NCI-H2196 treated with DMSO at 0.1 percent for 48 hours (cell line): ENCODE results near the gene SYT10.
"Not testable (repeated sequence)": the region's sequence is repeated elsewhere in the genome, so short reads cannot be mapped to it uniquely, and the experiment has no call there.

Source experiments
- DNase-seq: peaks from one replicate; lab custom pipeline; 2025; ENCODE audit not compliant: unreplicated experiment; lab: John Stamatoyannopoulos, UW

SYT10 gene

DNA sequence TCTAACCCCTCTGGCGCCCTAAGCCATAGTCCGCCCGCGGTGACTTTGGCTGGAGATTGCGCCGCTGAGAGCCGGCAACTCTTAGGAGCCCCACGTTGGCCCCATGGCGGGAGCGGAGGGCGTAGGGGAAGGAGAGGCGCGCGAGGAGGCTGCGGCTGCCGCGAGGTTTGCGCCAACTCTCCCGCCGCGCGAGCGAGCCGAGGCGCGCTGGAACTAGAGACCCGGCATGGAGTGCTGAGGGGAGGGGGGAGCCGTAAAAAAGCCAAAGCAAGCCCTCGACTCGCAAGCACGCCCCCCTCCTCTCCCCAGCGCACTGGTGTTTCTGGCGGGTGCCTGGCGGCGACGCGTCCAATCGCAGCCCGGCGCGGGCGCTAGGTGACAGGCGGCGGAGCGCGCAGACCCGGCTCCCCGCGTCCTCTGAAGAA is at the start of gene SYT10:
Gene SYT10, minus strand, starts transcription at position 233 of the 425 bp plus-strand sequence. CDS start 297 bp downstream, outside the sequence.
- no peak for DNase-seq

DNA sequence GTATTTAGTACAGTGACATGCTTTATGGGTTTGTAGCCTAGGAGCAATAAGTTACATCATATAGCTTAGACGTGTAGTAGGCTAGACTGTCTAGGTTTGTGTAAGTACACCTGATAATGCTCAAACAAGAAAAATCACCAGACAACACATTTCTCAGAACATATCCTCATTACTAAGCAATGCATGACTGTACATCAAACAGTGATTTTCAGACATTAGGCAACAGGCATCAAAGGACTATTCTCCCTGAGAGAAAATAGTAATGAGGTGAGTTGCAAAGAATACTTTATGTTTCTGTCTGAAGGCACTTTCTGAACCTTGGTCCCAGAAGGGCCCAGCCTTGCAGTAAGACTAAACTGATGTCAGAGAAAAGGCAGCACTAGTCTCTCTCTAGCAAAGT is 48.4 kb upstream of the SYT10 start:
- DNase-seq, result no peak

DNA sequence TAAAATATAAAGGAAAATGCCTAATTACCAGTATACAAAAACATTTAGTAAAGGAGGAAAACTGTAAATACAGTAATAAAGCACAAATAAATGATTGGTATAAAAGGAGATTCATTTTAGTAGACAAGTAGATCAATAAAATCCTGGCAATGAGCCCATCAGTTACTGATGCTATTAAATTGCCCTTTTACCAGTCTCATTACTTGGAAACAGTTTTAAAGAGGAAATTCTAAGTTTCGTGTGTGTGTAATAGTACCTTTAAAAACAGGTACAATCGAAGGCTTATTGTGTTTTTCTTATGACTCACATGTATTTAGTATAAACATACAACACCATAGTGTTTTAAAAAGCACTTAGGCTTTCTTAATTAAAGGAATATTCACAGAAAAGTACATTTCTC is 46.4 kb upstream of the SYT10 start:
- DNase-seq, result no peak

- no peak for DNase-seq
These were observed 44.5 kb upstream of the SYT10 start for GRCh38 chr12:33484161-33484560.

DNA sequence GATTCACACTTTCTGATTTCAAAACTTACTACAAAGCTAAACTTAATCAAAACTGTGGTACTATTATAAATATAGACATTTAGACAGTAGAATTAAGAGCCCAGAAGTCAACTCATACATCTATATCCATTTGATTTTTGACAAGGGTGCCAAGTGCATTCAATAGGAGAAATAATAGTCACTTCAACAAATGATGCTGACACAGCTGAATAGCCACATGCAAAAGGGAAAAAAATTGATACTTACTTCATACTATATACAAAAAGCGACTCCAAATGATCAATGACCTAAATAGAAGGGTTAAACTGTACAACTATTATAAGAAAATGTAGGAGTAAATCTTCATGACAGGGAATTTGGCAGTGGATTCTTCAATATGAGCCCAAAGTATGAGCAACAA is 40.7 kb upstream of the SYT10 start:
- DNase-seq, result no peak

- DNase-seq, result no peak
These were observed 36.4 kb upstream of the SYT10 start for GRCh38 chr12:33476058-33476457.

DNA sequence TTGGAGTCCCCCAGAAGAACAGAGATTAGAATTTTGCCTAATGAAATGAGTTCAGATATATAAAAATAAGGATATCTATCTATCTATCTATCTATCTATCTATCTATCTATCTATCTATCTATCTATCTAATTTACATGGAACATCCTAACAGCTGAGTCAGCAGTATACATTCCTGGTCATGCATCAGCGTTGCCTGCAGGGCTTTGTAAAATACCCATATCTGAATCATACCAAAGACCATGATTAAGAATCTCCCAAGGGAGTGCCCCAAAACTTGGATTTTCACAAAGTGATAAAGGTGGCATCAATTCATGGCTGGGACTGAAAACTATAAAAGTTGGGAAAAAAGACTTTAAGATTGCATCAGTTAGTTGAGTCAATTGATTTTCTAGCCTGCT is 32.7 kb upstream of the SYT10 start:
- DNase-seq, result no peak

DNA sequence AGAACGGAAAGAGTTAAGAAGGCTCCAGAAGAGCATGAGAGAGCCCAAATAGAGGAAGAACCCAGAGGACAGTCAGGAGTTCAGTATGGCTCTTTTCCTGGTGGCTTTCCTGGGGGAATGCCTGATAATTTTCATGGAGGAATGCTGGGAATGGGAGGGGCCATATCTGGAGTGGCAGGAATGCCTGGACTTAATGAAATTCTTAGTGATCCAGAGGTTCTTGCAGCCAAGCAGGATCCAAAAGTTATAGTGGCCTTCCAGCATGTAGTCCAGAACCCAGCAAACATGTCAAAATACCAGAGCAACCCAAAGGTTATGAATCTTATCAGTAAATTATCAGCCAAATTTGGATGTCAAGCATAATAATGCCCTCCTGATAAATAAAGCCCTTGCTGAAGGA is 15.5 kb upstream of the SYT10 start:
- no peak for DNase-seq

DNA sequence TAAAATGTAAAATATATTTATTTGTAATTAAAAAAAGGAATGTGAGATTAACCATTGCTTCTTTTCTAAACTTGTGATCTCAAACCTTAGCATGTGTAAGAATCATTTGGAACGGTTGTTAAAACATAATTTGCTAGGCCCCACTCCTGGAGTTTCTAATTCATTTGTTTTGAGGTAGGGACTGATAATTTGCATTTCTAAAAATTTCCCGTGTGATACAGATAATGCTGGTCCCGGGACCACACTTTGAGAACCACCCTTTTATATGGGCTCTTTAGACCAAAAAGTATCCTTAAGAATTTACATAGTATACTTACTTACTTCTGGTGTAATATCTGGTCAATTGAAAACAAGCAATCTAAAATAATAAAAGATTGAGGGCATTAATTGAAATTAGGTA is 10.9 kb upstream of the SYT10 start:
- DNase-seq, result no peak

DNA sequence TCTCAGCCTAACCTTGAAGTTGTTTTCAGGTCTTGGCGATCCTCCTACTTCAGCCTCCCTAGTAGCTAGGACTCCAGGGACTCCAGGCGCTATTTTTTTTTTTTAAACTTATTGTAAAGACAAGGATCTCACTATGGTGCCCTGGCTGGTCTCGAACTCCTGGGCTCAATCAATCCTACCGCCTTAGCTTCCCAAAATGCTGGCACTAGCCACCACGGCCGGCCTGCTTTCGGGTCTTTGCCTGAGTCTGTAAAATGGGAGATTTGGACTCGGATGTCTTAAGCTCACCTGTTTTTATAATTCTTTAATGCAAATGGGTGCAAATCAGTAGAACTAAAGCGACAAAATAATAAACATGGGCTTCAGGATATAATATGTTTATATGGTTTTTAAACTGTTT is 858 bp upstream of the SYT10 start:
- DNase-seq, result no peak

DNA sequence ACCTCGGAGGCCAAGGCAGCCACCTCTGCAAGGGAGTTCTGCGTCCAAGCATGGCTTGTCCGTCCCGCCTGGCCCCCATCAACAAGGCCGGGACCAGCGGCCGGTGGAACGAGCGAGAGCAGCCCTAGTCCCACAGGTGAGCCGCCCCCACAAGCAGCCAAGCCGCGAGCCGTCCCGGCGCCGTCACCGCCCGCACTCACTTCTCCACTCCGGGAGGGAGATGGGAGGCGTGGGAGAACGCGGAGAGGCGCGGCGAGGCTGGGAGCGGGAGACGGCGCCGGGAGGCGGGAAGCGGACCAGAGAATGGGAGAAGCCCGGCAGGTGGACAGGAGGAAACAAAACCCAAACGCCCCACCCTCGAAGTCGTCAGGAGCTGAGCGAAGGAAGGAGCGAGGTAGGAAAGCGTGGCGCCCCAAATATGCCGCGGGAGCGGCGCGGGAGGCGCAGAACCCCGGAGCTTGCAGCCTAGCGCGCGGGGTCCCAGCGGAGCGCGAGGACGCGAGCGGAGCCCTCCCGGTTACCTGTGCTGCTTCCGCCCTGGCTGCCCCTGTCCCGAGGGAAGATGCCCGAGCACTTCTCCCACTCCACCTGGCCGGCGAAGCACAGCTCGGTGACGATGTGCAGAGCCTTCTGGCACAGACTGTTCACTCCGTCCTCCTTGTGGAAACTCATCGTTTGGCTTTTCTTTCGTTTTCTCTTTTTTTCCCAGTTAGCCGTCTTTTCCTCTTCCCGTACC is 600 bp downstream of the SYT10 start:
- DNase-seq, result no peak

- DNase-seq, result no peak
These were observed 1.4 kb downstream of the SYT10 start for GRCh38 chr12:33438025-33438772.

- no peak for DNase-seq
These were observed 2.0 kb downstream of the SYT10 start for GRCh38 chr12:33437598-33437997.

- DNase-seq, result no peak
These were observed 6.6 kb downstream of the SYT10 start for GRCh38 chr12:33432992-33433391.

DNA sequence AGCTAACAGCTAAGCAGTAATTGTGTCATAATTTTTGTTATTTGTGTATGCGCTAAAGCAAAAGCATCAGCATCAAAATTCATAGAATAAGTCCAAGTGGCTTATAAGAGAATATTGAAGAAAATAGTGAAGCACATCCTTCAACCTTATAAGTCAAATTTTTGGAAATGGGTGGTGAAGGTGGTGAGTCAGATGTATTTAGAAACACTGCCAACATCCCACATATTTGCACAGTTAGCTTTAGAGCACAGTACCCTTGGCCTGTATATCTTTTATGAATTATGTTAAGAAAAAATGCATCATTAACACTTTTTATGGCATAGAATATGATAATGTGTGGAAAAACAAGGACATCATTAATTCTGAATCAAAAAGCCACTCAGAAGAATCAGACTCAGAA is 8.0 kb downstream of the SYT10 start:
- no peak for DNase-seq

GRCh38 chr12:33429468-33429867 is 10.2 kb downstream of the SYT10 start:
- no peak for DNase-seq

DNA sequence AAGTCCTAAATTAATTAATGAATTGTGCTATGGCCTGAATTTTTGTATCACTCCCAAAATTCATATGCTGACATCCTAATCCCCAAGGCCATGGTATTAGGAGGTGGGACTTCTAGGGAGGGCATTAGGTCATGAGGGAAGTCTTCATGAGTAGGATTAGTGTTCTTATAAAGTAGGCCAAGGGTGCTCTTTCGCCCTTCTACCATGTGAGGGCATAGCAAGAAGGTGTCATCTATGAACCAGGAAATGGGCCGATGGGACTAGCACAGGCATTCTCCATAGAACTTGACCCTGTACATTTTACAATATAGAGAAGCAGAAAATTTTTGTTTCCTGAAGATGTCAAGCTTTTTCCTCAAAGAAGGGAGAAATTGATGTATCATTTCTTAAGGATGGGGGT is 12.5 kb downstream of the SYT10 start:
- DNase-seq, result no peak

DNA sequence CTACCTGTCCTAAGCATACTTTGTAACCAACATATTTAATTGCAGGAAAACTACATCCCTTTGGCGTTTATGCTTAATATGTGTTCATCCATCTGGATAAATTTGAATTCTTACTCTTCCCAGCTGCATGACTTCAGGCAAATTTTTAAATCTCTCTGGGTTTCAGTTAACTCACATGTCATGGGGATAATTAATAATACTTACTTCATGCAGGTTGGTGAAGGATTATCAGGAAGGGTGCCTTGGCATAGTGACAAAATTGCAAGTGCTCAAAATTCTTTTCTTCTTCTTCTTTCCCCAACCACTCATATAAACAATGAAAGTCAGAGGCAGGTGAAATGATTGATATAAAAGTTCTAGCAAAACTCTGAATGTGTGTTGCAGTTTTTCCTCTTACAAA is 15.9 kb downstream of the SYT10 start:
- DNase-seq, result no peak

DNA sequence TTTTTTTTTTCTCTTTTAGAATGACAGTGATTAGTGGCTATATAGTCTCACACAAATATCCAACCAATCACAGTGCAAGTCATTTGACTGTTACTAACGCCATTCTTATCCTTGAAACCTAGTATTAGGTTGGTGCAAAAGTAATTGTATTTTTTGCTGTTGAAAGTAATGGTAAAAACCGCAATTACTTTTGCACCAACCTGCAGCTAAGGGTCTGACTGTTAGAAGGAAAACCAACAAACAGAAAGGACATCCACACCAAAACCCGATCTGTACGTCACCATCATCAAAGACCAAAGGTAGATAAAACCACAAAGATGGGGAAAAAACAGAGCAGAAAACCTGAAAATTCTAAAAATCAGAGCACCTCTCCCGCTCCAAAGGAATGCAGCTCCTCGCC is 27.2 kb downstream of the SYT10 start:
- not testable (repeated sequence) for DNase-seq

- DNase-seq, result no peak
These were observed 56.1 kb downstream of the SYT10 start for GRCh38 chr12:33383503-33383902.

GRCh38 chr12:33376153-33376552 is 63.5 kb downstream of the SYT10 start:
- DNase-seq, result no peak

DNA sequence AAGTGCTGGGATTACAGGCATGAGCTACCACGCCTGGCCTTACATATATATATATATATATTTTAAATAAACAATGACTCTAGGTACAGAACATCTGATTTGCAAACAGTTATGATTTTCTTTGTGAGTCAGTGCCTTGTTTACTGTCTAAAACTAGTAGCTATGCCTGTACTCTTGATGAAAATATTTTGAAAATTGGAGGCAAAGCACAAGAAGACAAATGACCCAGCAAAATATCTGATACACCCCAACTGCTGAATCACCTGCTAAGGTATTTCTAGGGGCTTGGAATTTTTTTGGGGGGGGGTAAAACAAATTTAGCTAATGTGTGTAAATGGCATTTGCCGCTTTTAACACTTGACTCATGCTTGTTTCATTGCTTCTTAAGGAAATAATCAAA is 69.3 kb downstream of the SYT10 start:
- DNase-seq, result no peak

- no peak for DNase-seq
These were observed 82.4 kb downstream of the SYT10 start for GRCh38 chr12:33357181-33357580.
